Measurements from ENCODE around the gene UPF3B.
"Not testable (repeated sequence)": the region's sequence is repeated elsewhere in the genome, so short reads cannot be mapped to it uniquely, and the experiment has no call there.

Gene UPF3B

GRCh38 chrX:119852382-119853353 is at the start of gene UPF3B:
TSS of gene UPF3B (minus strand) at chrX:119852963. CDS start at chrX:119852928, 35 bp downstream.
- DNase-seq (ENCODE audit: low spot score): peak; percentile 94

GRCh38 chrX:119900976-119901375 is 48.2 kb upstream of the UPF3B start:
- no peak for DNase-seq (ENCODE audit: low spot score)

GRCh38 chrX:119899125-119899524 is 46.4 kb upstream of the UPF3B start:
- DNase-seq (ENCODE audit: low spot score): no peak

GRCh38 chrX:119895843-119896326 is 43.1 kb upstream of the UPF3B start, which contains the start of gene AKAP14:
TSS of gene AKAP14 (plus strand) at chrX:119895893. CDS start at chrX:119903224, 7,331 bp downstream.
- no peak for DNase-seq (ENCODE audit: low spot score)

GRCh38 chrX:119891961-119892692 is 39.4 kb upstream of the UPF3B start:
- not testable (repeated sequence) for DNase-seq (ENCODE audit: low spot score)

GRCh38 chrX:119890626-119891025 is 37.9 kb upstream of the UPF3B start:
- DNase-seq (ENCODE audit: low spot score): not testable (repeated sequence)

- DNase-seq (ENCODE audit: low spot score): peak; percentile 59
These were observed 35.1 kb upstream of the UPF3B start for GRCh38 chrX:119887721-119888425.

GRCh38 chrX:119885554-119886428 is 33.0 kb upstream of the UPF3B start:
- DNase-seq (ENCODE audit: low spot score): no peak

- DNase-seq (ENCODE audit: low spot score): peak; percentile 49
These were observed 28.0 kb upstream of the UPF3B start for GRCh38 chrX:119880552-119881437.

GRCh38 chrX:119880076-119880475 is 27.3 kb upstream of the UPF3B start:
- DNase-seq (ENCODE audit: low spot score): no peak

GRCh38 chrX:119878740-119879139 is 26.0 kb upstream of the UPF3B start:
- DNase-seq (ENCODE audit: low spot score): no peak

GRCh38 chrX:119871599-119872395 is 19.0 kb upstream of the UPF3B start, which contains the start of the genes NDUFA1 and RNF113A:
TSS of gene NDUFA1 (plus strand) at chrX:119871832. CDS start at chrX:119871912, 80 bp downstream.
TSS of gene RNF113A (minus strand) at chrX:119871733. CDS start at chrX:119871613, 120 bp downstream.
- peak; percentile 84 for DNase-seq (ENCODE audit: low spot score)

- peak; percentile 33 for DNase-seq (ENCODE audit: low spot score)
These were observed 18.5 kb upstream of the UPF3B start for GRCh38 chrX:119871245-119871598.

- peak; percentile 14 for DNase-seq (ENCODE audit: low spot score)
These were observed 17.9 kb upstream of the UPF3B start for GRCh38 chrX:119870626-119871131.

- no peak for DNase-seq (ENCODE audit: low spot score)
These were observed 681 bp upstream of the UPF3B start for GRCh38 chrX:119853444-119853843.

GRCh38 chrX:119833905-119834304 is 18.9 kb downstream of the UPF3B start:
- DNase-seq (ENCODE audit: low spot score): no peak

GRCh38 chrX:119828446-119828845 is 24.3 kb downstream of the UPF3B start:
- DNase-seq (ENCODE audit: low spot score): no peak

GRCh38 chrX:119826399-119826959 is 26.3 kb downstream of the UPF3B start:
- no peak for DNase-seq (ENCODE audit: low spot score)
